HUES6 (cell line): ENCODE data around the gene SRGAP1.

Experiments used
- H3K27ac ChIP-seq: 2 replicates; pipeline ENCODE4 v1.7.0; 2013; ENCODE audit warnings: low read depth, mild to moderate bottlenecking, low read length, inconsistent platforms
- H3K27me3 ChIP-seq: 2 replicates; pipeline ENCODE4 v1.6.1; 2013; ENCODE audit warnings: low read length; ENCODE audit not compliant: control insufficient read depth, insufficient read depth
- H3K36me3 ChIP-seq: 2 replicates; pipeline ENCODE4 v1.6.1; 2013; ENCODE audit warnings: low read length; ENCODE audit not compliant: control insufficient read depth, insufficient read depth
- H3K4me1 ChIP-seq: 2 replicates; pipeline ENCODE4 v1.6.1; 2013; ENCODE audit warnings: low read length; ENCODE audit not compliant: control insufficient read depth, insufficient read depth
- H3K4me3 ChIP-seq: 2 replicates; pipeline ENCODE4 v1.5.1; 2013; ENCODE audit warnings: low read depth, low read length
- H3K9ac ChIP-seq: one replicate; pipeline ENCODE4 v1.6.1; 2013; ENCODE audit warnings: mild to moderate bottlenecking, low read length
- H3K9me3 ChIP-seq: 2 replicates; pipeline ENCODE4 v1.6.1; 2013; ENCODE audit warnings: low read depth, low read length; ENCODE audit not compliant: control insufficient read depth, insufficient read depth

SRGAP1 gene

GRCh38 chr12:63994704-63995103, 150.2 kb downstream of the SRGAP1 start:
- no peak overlapping the region for H3K27ac ChIP-seq
- H3K4me1 ChIP-seq, result peaks cover 5% of the 10 kb centered on the region; the same call in 1 of the 2 replicates
- H3K4me3 ChIP-seq, result no peak overlapping the region
- H3K27me3 ChIP-seq, result no peaks in the 10 kb centered on the region
- no peaks in the 10 kb centered on the region for H3K9me3 ChIP-seq
- no peak overlapping the region for H3K9ac ChIP-seq
- H3K36me3 ChIP-seq, result no peaks in the 10 kb centered on the region

GRCh38 chr12:63995512-63995911, 151.0 kb downstream of the SRGAP1 start:
- no peak overlapping the region for H3K9ac ChIP-seq
- no peak overlapping the region for H3K27ac ChIP-seq
- H3K4me1 ChIP-seq, result peaks cover 5% of the 10 kb centered on the region; the same call in 1 of the 2 replicates
- H3K4me3 ChIP-seq, result no peak overlapping the region
- no peaks in the 10 kb centered on the region for H3K27me3 ChIP-seq
- H3K36me3 ChIP-seq, result no peaks in the 10 kb centered on the region
- H3K9me3 ChIP-seq, result no peaks in the 10 kb centered on the region

DNA sequence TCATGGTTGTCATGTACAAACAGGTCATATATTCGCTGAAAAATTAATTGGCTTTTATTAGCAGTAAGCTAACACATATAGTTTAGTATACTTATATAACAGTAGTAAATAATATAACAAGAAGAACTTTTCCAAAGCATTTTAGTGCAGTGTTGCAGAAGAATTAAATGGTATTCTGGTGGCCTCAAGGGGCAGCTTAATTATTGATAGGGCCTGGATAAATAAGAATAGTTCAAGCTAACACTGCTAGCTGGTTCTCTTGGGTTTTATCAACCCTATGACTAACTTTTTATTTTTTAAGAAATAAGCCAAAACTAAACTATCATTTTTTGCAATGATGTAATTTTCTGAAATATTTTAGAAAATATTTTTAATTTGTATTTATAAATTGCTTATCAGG, 152.1 kb downstream of the SRGAP1 start:
- Histone ChIP-seq H3K36me3 (no peaks in the 10 kb centered on the region), H3K27me3 (no peaks in the 10 kb centered on the region), H3K27ac (no peak overlapping the region), H3K4me1 (peaks cover 5% of the 10 kb centered on the region; the same call in 1 of the 2 replicates), H3K4me3 (no peak overlapping the region), H3K9ac (no peak overlapping the region), H3K9me3 (no peaks in the 10 kb centered on the region)

- Histone ChIP-seq H3K9ac (no peak overlapping the region), H3K27ac (no peak overlapping the region), H3K4me1 (peaks cover 5% of the 10 kb centered on the region; the same call in 1 of the 2 replicates)
Measured at GRCh38 chr12:63997198-63997597, 152.7 kb downstream of the SRGAP1 start.

DNA sequence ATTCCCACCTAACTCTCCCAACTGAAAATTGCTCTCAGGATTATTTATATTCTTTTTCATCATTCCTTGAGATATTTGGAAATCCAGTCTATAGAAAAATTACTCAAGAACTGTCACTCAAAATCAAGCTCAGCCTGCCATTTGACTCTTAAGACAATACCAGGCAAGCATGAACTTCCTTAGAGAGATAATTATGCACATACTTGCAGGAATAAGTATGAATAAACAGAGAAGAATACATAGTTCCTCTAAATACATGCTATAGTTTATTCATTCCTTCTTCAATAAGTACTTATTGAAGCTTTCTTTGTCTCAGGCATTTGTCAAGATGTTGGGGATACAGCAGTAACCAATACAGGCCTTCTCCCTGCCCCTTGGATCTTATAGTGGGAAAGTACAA, 154.1 kb downstream of the SRGAP1 start:
- H3K4me1 ChIP-seq, result no peaks in the 10 kb centered on the region
- H3K27me3 ChIP-seq, result no peaks in the 10 kb centered on the region
- H3K27ac ChIP-seq, result no peak overlapping the region
- no peaks in the 10 kb centered on the region for H3K9me3 ChIP-seq
- H3K36me3 ChIP-seq, result no peaks in the 10 kb centered on the region
- no peak overlapping the region for H3K4me3 ChIP-seq
- H3K9ac ChIP-seq, result no peak overlapping the region

More at GRCh38 chr12:63997198-63997597, 152.7 kb downstream of the SRGAP1 start:
- Histone ChIP-seq H3K4me3 (no peak overlapping the region), H3K27me3 (no peaks in the 10 kb centered on the region), H3K36me3 (no peaks in the 10 kb centered on the region), H3K9me3 (no peaks in the 10 kb centered on the region)

- Histone ChIP-seq H3K4me3 (no peak overlapping the region), H3K27me3 (no peaks in the 10 kb centered on the region), H3K36me3 (no peaks in the 10 kb centered on the region), H3K9me3 (no peaks in the 10 kb centered on the region; the same call in 1 of the 2 replicates), H3K4me1 (no peaks in the 10 kb centered on the region), H3K27ac (no peak overlapping the region), H3K9ac (no peak overlapping the region)
Measured at GRCh38 chr12:63999853-64000252, 155.4 kb downstream of the SRGAP1 start.

DNA sequence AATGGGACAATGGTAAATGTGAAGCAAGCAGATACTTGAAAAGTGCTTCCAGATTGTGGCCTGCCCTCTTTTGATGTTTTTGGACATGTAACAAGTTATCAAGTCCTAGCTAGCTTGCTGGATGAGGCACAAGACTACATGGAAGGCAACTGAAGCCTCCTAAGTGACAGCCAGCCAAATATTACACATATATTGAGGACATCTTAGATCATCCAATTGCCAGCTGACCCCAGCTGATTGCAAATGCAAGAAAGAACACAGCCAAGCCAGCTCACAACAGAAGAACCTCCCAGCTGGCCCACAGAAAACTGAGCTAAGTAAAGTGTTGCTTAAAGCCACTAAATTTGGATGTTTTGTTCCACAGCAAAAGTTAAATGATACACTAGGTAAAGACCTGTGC, 156.9 kb downstream of the SRGAP1 start:
- H3K36me3 ChIP-seq, result no peaks in the 10 kb centered on the region
- H3K9ac ChIP-seq, result no peak overlapping the region
- H3K4me1 ChIP-seq, result no peaks in the 10 kb centered on the region
- no peak overlapping the region for H3K27ac ChIP-seq
- no peak overlapping the region for H3K4me3 ChIP-seq
- no peaks in the 10 kb centered on the region for H3K27me3 ChIP-seq
- H3K9me3 ChIP-seq, result no peaks in the 10 kb centered on the region; the same call in 1 of the 2 replicates

DNA sequence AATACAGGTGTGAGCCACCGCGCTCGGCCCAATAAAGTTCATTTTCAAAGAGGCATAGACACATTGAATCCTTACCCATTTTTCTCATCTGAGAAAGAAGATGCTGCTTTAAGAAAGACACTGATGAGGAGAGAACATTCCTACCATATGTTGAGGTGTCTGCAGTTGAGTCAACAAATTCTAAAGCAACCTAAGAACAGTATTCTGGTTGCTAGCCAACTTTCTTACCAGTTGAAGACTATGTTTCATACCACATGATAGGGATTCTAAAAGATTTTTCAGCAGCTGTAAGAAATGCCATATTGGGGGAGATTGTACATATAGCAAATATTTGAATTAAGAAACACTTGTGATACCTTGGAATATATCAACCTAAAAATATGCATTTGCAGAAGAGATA, 160.1 kb downstream of the SRGAP1 start:
- Histone ChIP-seq H3K27me3 (no peaks in the 10 kb centered on the region), H3K4me1 (no peaks in the 10 kb centered on the region), H3K27ac (no peak overlapping the region), H3K36me3 (no peaks in the 10 kb centered on the region), H3K4me3 (no peak overlapping the region), H3K9me3 (peaks cover 8% of the 10 kb centered on the region), H3K9ac (no peak overlapping the region)

GRCh38 chr12:64006211-64006825, 161.8 kb downstream of the SRGAP1 start:
- no peaks in the 10 kb centered on the region for H3K27me3 ChIP-seq
- H3K4me3 ChIP-seq, result no peak overlapping the region
- no peak overlapping the region for H3K9ac ChIP-seq
- peaks cover 8% of the 10 kb centered on the region for H3K9me3 ChIP-seq
- no peaks in the 10 kb centered on the region for H3K4me1 ChIP-seq
- no peak overlapping the region for H3K27ac ChIP-seq
- no peaks in the 10 kb centered on the region for H3K36me3 ChIP-seq

- Histone ChIP-seq H3K9ac (no peak overlapping the region), H3K27me3 (no peaks in the 10 kb centered on the region), H3K4me3 (no peak overlapping the region), H3K27ac (no peak overlapping the region), H3K36me3 (no peaks in the 10 kb centered on the region), H3K4me1 (no peaks in the 10 kb centered on the region), H3K9me3 (peaks cover 8% of the 10 kb centered on the region)
Measured at GRCh38 chr12:64007853-64008252, 163.4 kb downstream of the SRGAP1 start.

DNA sequence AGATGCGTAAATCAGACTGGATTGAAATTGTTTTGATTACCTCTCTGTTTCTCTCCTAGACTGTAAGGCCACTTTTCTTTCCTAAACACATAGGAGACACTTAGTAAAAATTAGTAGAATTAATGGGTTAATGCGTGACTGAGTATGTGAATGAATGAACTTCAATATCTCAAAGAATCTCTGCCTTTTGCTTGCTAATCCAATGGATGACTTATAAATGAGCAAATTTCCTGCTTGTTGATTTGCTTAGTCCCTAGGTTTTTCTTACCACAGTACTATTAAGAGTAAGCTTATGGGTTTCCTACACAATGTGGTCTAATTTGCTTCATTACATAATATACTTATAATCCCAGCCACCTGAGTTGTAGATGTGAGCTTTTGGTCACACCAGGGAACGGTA, 164.1 kb downstream of the SRGAP1 start:
- H3K36me3 ChIP-seq, result no peaks in the 10 kb centered on the region
- no peak overlapping the region for H3K27ac ChIP-seq
- H3K9me3 ChIP-seq, result peaks cover 8% of the 10 kb centered on the region
- H3K9ac ChIP-seq, result no peak overlapping the region
- no peak overlapping the region for H3K4me3 ChIP-seq
- no peaks in the 10 kb centered on the region for H3K27me3 ChIP-seq
- H3K4me1 ChIP-seq, result no peaks in the 10 kb centered on the region
